GM18873 (cell line): ENCODE measurements around the gene IFT20.

Experiments
- ATAC-seq: cut with Tn5 transposase; IDR thresholded peaks from one replicate; pipeline ENCODE4 v1.9.1; 2021; ENCODE audit warnings: mild to moderate bottlenecking, moderate library complexity, moderate number of reproducible peaks; ENCODE audit not compliant: unreplicated experiment, low FRiP score

IFT20 gene

DNA sequence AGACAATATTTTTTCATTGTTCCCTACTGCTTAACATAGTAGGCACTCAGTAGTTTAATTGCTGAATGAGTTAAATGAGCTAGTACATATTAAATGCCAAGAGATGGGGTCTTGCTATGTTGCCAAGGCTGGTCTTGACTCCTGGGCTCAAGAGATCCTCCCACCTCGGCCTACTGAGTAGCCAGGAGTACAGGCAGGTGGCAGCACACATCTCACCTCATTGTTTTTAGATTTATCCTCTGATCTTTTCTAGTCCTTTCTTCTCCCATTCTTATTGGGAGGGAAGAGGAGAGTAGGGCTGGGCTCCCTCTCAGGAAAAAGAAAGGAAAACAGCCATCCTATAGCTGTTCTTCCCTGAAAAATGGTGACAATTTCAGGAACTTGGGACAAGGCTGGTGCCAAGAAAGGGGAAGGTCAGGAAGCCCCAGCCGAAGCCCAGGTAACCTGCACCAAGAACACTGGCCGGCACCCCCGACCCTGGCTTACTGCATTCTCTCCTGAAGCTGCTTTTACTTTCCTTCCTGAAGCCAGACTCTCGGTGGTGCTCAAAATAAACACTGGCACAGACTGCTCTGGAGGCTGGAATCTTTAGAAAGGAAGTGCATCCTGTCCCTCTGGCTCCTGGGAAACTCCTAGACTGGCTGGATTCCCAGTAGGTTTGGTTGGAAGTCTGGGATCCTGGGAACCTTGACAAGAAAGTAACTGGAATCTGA is 2.9 kb upstream of the IFT20 start:
- no peak for ATAC-seq

DNA sequence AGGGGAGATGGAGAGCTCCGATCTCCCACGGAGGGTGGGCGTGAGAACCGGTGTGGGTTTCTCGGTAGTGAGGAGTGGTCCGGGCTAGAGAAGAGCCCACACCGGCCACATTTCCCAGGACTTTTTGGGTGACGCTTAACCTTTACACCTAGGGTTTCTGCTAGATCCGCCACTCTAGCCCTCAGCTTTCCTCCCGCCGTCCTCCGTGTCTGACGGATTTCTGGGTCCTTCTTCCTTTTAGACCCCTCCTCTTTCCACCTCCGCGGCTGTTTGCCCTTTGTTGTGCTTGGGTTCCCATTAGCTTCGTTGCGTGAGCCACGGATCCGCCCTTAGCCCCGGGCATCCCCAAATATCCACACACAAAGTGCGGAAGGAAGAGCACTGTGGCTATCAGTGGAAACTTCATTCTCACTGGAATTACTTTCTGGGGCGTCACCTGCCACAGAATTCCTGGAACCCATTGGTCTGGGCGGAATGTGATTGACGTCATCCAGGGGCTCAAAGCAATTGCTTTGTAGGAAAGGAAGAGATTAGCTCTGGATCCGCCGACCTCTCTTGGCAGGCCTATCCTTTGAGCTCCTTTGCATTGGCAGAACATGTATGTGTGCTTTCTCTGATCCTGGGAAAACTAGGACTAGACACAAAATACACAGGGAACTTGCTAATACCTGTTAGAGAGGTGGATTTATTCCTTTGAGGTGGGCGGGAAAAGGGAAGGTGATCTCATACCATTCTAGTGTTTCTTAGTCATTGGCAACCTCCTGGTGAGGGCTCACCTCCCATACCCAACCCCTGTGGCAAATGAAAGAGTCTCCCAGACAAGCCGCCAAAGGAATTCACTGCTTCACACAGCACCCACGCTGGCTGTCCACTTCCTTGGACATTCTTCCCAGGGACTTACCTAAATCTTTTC is 943 bp upstream of the IFT20 start:
- no peak for ATAC-seq

GRCh38 chr17:28334666-28335200 is 539 bp downstream of the IFT20 start:
- no peak for ATAC-seq

- no peak for ATAC-seq
These were observed 1.1 kb downstream of the IFT20 start for GRCh38 chr17:28334171-28334570.

DNA sequence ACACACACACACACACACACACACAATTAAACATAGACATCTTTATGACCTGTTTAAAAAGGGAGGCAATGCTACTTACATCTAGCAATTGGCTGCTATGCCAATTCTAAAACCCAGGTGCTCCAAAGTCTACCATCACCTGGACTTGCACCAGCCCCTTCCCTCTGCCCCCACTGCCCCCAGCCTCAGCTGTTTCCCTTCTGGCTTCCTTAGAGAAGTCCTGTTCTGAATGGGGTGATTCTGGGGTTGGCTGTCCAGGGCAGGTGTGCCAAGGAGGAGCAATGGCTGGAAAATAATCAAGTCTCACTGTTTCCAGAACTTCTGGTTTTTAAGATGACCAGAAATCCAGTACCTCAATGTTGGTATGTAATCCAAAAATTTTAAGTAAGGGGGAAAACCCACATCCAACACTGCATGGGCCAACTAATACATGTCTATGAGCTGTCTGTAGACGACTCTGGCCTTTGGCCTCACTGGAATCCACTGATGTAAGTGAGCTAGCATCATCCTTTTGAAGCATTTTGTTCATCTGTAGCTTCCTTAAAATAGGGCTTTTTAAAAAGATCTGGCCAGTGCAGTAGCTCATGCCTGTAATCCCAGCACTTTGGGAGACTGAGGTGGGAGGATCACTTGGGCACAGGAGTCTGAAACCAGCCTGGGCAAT is 2.1 kb downstream of the IFT20 start:
- ATAC-seq = no peak

GRCh38 chr17:28331891-28332420 is 3.3 kb downstream of the IFT20 start:
- ATAC-seq = no peak

DNA sequence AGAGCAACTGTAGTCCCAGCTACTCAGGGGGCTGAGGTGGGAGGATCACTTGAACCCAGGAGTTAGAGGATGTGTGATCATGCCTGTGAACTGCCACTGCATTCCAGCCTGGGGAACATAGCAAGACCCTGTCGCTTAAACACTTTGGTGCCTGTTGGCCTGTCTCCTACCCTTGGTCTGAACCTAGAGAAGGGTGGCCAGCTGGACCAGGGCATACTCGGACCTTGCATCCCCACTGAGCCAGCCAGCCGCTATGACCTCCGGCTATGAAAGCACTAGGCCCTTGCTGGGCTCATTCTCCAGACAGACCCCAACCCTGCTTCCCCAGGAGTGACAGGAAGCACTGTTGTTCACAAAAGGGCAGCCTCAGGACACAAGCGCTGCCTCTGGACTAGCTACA is 4.6 kb downstream of the IFT20 start:
- no peak for ATAC-seq

DNA sequence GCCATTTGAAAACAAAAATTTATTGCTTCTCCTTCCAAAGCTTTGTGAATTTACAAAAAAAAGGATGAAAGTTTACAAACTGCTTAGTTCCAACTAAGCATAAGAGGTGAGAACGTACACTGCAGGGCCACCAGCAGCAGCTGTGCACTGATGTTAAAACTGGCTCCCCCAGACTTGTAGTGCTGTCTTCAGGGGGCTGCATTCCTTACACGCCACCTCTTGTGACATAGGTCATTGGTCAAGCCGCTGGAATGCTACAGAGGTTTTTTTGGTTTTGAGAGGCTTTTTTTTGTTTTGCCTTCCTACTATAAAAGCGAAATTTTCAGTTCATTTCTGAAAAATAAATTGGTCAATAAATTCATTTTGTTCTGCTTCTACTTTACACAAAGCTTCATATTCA is 6.9 kb downstream of the IFT20 start:
- ATAC-seq = no peak

DNA sequence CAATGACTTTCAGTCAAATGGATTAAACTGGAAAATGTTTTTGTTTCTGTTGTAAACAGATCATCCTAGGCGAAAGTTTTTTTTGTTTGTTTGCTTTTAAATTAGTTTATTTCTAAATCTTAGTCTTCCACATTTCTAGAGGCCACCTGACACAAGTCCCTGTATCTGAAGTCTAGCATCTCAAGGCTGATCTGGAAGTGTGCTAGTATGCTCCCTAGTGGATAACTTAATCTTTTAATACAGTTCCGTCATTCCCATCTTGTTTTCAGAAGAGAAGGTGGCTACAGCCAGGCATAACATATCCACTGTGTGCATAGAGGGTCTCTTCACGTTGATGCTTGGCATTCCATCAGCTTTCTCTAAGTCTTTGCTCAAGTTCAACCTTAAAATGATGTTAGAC is 7.6 kb downstream of the IFT20 start:
- ATAC-seq = no peak

DNA sequence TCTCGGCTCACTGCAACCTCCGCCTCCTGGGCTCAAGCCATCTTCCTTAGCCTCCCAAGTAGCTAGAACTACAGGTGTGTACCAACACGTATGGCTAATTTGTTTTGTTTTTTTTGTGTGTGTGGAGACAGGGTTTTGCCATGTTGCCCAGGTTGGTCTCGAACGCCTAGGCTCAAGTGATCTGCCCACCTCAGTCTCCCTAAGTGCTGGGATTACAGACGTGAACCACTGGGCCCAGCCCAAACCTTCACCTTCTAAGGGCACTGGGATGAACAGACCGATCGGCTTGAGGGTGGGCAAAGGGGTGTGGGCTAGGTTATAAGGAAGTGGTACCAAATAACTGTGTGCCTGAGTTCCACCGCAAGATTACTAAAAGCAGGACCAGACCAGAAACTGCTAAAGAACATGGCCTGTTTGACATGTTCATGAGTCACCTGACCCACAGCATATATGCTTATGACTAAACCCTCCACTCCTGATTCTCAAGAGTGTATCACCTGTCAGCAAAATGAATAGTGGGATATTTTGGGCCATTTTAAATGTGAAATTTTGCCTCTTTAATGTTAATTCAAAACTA is 8.2 kb downstream of the IFT20 start:
- ATAC-seq = peak; percentile 62

- ATAC-seq = no peak
These were observed 9.2 kb downstream of the IFT20 start for GRCh38 chr17:28326114-28326513.

- ATAC-seq = no peak
These were observed 10.1 kb downstream of the IFT20 start for GRCh38 chr17:28325211-28325610.

DNA sequence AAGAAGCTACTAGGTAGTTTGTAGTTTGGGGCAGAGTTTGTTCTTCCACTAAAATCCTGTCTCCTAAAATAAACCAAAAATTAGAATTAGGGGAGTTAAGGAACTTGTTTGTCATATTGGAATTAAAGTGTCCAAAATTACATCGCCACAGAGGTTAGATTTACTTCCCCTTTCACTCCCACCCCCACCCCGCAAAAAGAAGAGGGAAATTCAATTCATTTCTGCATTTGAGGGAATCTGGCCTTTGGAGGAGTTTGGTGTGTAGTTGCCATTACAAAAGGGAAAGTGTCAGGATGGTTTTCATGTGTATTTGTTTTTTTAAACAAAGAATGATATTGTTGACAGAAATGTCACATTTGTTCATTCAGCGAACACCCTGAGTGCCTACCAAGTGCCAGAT is 10.5 kb downstream of the IFT20 start:
- ATAC-seq = no peak

GRCh38 chr17:28324267-28324745 is 11.0 kb downstream of the IFT20 start:
- ATAC-seq = no peak

DNA sequence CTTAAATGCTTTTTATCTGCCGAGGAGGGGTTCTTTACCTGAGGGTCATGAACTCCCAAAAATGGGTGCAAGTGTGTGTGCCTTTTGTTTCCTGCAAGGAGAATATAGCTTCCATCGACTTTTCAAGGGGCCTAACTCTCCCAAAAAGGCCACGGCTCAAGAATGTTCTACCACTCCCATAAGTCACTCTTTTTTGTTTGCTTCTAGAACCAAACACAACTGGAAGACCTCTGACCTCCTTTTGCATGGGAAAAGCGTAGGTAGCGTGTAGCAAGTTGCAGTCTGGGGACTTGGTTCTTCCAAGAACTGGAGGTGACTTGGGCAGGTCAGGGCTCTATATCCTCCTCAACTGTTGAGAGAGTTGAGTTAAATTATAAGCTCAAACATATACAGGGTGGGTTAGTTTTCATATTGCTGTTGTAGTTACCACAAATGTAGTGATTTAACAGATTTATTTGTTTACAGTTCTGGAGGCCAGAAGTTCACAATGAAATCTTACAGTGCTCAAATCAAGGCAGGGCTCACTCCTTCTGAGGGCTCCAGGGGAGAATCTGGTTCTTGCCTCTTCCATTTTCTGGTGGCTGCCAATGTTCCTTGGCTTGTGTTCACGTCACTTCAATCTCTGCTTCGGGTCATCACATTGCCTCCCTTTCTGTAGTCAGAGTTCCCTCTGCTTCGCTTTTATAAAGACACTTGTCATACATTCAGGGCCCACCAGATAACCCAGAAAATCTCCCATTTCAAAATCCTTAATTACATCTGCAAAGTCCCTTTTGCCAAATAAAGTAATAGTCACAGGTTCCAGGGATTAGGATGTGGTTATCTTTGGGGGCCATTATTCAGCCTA is 14.8 kb downstream of the IFT20 start:
- ATAC-seq = no peak

DNA sequence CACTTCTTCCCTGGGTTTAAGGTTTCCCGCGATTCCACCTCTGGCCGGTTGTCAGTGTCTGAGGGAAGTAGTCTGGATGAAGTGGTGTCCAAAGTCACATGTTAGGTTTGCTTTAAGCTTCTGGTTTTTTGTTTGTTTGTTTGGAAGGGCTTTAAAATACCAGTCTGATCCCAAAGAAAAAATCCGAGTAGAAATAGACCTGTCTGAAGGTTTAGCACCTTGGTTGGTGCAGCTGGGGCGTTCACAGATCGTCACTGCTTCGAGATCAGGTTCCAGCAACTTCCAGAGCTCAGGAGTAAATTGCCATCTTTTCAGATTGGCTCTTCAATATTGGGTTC is 15.7 kb downstream of the IFT20 start:
- ATAC-seq = no peak

GRCh38 chr17:28318759-28319597 is 16.3 kb downstream of the IFT20 start, which contains the start of gene TMEM97:
Gene TMEM97 (plus strand): TSS chr17:28319200. CDS start chr17:28319240, 40 bp downstream.
- ATAC-seq = peak; percentile 90

GRCh38 chr17:28317966-28318758 is 17.1 kb downstream of the IFT20 start:
- no peak for ATAC-seq
